Hepatocyte (in vitro differentiated cells): ENCODE measurements around the gene ZNF205.

Experiments
- CTCF ChIP-seq: fragments of 200-600 bp; sonication (generic); IDR thresholded peaks from 2 replicates; pipeline ENCODE4 v1.5.1; 2016; ENCODE audit warnings: antibody characterized with exemption, mild to moderate bottlenecking; ENCODE audit not compliant: poor library complexity
- EZH2 ChIP-seq: fragments of 200-600 bp; sonication (generic); IDR thresholded peaks from 2 replicates; pipeline ENCODE4 v1.6.1; 2016; ENCODE audit warnings: antibody characterized with exemption, mild to moderate bottlenecking, borderline replicate concordance
- EZH2phosphoT487 ChIP-seq: fragments of 200-600 bp; sonication (generic); IDR thresholded peaks from one replicate; pipeline ENCODE4 v1.6.1; 2018; ENCODE audit warnings: antibody characterized with exemption, mild to moderate bottlenecking, low read depth, moderate library complexity; ENCODE audit not compliant: unreplicated experiment, severe bottlenecking

- TF ChIP-seq CTCF (no peak), EZH2 (no peak), EZH2phosphoT487 (no peak)
Measured at GRCh38 chr16:3101841-3102470, 10.4 kb upstream of the ZNF205 start.
